ENCODE results near the gene TECR. TPM values are rescaled to one million over a fixed set of nuclear protein-coding genes. Genes with fewer than 3 reads are reported as not detected.

Gene TECR
- total and polyA plus RNA-seq, 9 of the 15 experiments (the other 6 are each of a cell fraction or from before 2014, with no cell fraction given): 29.3 to 211 (median 81.4) TPM

- 0 out of 2 replicates have a peak, but pooled peaks have one; percentile 32 for TF ChIP-seq PHB (CRISPR knock-in tag; IDR thresholded peaks at IDR 0.05)
- no peak for TF ChIP-seq BACH1 (tag; IDR thresholded peaks at IDR 0.05)
- TF ChIP-seq ELF1 (tag; IDR thresholded peaks at IDR 0.05): no peak
- TF ChIP-seq PHF21A (IDR thresholded peaks at IDR 0.05; ENCODE audit: borderline replicate concordance, low read depth): no peak
- TF ChIP-seq RREB1 (CRISPR knock-in tag; IDR thresholded peaks at IDR 0.05): no peak
- TF ChIP-seq ZNF655 (CRISPR knock-in tag; IDR thresholded peaks at IDR 0.05): no peak
- TF ChIP-seq E4F1 (CRISPR knock-in tag; IDR thresholded peaks at IDR 0.05; ENCODE audit: borderline replicate concordance): no peak
- no peak for TF ChIP-seq YY1 (IDR thresholded peaks at IDR 0.05; ENCODE audit: borderline replicate concordance in 1 of 3, control insufficient read depth in 1 of 3, extremely low read depth in 1 of 3, insufficient read depth in 3 of 3, insufficient read length in 1 of 3, insufficient replicate concordance in 2 of 3, low read depth in 1 of 3, low read length in 2 of 3)
- no peak for TF ChIP-seq RFX1 (IDR thresholded peaks at IDR 0.05)
- 0 out of 2 replicates have a peak, but pooled peaks have one; percentile 9 for TF ChIP-seq TEAD4 (IDR thresholded peaks at IDR 0.05; ENCODE audit: low read length)
- no peak for TF ChIP-seq TEAD4 (CRISPR knock-in tag; IDR thresholded peaks at IDR 0.05; ENCODE audit: borderline replicate concordance)
- no peak for TF ChIP-seq MYBL2 (IDR thresholded peaks at IDR 0.05; ENCODE audit: low read depth)
- no peak for TF ChIP-seq MYBL2 (CRISPR knock-in tag; IDR thresholded peaks at IDR 0.05; ENCODE audit: borderline replicate concordance)
- peak; percentile 49 for TF ChIP-seq HDAC2 (IDR thresholded peaks at IDR 0.05)
- no peak for TF ChIP-seq FOXO4 (CRISPR knock-in tag; IDR thresholded peaks at IDR 0.05)
Observed at GRCh38 chr19:14528419-14529253, 758 bp upstream of the TECR start (continued).
